Mononuclear cell (primary cell): ENCODE results near the gene SPEG. TPM values are rescaled to one million over a fixed set of nuclear protein-coding genes. Genes with fewer than 3 reads are reported as not detected.

Experiments
- H3K27me3 ChIP-seq: 2 replicates; pipeline ENCODE4 v1.6.0; 2011; ENCODE audit warnings: low read length, control low read depth; ENCODE audit not compliant: insufficient read depth
- H3K4me1 ChIP-seq: 2 replicates; pipeline ENCODE4 v1.5.1; 2011; ENCODE audit warnings: mild to moderate bottlenecking, low read length, control low read depth; ENCODE audit not compliant: insufficient read depth
- H3K4me3 ChIP-seq: 2 replicates; pipeline ENCODE4 v1.5.1; 2011; ENCODE audit warnings: mild to moderate bottlenecking, low read length, moderate library complexity
- H3K9me3 ChIP-seq: 2 replicates; pipeline ENCODE4 v1.5.1; 2011; ENCODE audit warnings: low read depth, mild to moderate bottlenecking, control low read depth, low read length
- total RNA-seq: library from RNA; depleted of rRNA; stranded (reverse); fragments of >200 nt; gene quantifications from one replicate; pipeline ENCODE4 v1.2.3, GENCODE V29; 2012

Gene SPEG
- total RNA-seq, 1 donor: 2.4 TPM

DNA sequence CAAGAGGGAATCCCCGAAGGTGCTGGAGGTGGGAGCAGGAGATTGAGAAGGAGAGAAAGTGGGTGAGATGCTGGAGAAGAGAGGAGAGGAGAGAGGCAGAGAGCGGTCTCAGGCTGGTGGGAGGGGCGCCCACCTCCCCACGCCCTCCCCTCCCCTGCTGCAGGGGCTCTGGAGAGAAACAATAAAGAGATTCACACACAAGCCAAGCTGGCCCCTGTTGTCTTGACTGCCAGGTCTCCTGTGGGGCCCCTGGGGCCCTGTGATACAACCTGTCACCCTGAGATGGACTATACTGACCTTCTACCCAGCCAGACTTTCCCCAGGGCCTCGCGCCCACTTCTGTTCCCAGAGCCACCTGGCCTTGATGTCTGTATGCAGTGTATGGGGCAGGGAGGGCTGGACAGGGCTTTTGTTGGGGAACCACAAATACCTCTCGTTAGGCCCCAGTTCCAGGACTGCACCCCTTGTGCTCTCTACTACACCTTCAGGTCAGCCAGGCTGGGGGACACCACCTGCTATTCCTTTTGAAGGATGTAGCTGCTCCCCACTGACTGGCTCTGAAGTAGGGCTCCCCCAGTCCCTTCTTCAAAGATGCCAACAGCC is 8.0 kb upstream of the SPEG start:
- H3K4me1 ChIP-seq: no peaks in the 10 kb centered on the region
- H3K27me3 ChIP-seq: no peaks in the 10 kb centered on the region
- H3K9me3 ChIP-seq: no peaks in the 10 kb centered on the region
- no peak overlapping the region for H3K4me3 ChIP-seq

GRCh38 chr2:219428469-219428868 is 6.2 kb upstream of the SPEG start:
- H3K4me3 ChIP-seq: no peak overlapping the region
- H3K27me3 ChIP-seq: peaks cover 6% of the 10 kb centered on the region
- no peaks in the 10 kb centered on the region for H3K4me1 ChIP-seq
- no peaks in the 10 kb centered on the region for H3K9me3 ChIP-seq

DNA sequence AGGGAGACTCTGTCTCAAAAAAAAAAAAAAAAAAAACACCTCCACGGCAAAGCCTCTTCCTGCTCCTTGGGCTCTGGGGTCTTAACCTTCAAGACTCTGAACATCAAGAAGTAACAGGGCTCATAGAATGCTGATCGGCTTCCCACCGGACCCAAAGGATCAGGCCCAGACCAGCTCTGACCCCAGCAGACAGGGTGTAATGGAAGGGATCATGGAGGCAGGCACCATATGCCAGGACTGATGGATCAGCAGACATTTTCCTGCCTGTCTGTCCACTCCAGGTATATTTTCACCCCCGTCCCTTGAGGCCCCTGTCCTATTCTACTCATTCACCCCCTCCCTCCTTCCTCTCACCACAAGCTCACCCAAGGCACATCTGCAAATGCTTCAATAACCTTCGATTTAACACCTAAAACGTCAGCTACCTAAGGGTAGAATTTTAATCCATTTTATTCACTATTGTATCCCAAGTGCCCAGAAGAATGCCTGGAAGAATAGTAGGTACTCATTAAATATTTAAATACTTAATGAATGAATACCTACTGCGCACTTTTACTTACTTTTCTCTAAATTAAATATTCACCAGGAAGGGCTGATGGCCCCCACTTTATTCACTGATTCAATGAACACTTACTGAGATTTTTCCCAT is 4.6 kb upstream of the SPEG start:
- H3K4me1 ChIP-seq: no peaks in the 10 kb centered on the region
- no peaks in the 10 kb centered on the region for H3K9me3 ChIP-seq

DNA sequence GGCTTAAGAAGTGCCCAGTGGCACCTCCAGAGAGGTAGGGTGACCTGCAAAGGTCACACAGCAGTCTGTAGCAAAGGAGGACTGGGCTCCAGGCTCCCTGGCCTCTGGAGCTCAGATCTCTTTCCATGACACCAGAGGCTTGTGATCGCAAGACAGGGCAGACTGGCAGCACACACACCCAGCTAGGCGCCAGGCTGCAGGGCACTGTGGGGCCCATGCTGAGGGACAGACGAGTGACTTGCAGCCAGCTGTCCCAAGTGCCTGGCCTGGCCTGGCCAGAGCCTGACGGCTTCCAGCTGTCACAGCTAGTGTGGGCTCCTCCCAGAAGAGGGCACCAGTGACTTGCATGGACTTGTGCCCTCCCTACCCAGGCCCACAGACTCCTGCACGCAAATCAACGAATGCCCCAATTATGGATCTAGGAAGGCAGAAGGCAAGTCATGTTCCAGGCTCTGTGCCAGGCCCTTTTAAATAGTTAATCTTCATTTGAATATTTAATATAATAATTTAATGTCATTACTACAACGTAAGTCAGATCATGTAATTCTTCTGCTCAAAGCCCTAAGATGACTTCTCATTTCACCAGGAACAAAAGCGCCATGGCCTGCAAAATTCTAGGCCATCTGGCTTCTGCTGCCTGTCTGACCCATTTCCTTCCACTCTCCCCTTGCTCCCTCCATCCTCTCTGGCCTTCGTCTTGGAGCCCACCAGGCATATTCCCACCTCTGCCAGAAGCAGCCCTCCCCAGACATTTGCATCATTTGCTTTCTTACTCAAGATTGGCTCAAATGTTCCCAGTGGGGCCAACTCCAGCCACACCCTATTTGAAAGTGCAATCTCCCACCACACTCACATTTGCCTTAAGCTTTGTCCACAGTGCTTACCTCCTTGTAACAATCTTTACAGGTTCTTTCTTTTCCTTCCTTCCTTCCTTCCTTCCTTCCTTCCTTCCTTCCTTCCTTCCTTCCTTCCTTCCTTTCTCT is 3.7 kb upstream of the SPEG start:
- Histone ChIP-seq H3K4me3 (no peak overlapping the region), H3K4me1 (no peaks in the 10 kb centered on the region), H3K27me3 (peaks cover 27% of the 10 kb centered on the region), H3K9me3 (no peaks in the 10 kb centered on the region)

More for the DNA sequence above, 4.6 kb upstream of the SPEG start:
- H3K27me3 ChIP-seq: peaks cover 19% of the 10 kb centered on the region
- H3K4me3 ChIP-seq: no peak overlapping the region

GRCh38 chr2:219433666-219434467 is 776 bp upstream of the SPEG start:
- Histone ChIP-seq H3K9me3 (no peaks in the 10 kb centered on the region), H3K4me3 (no peak overlapping the region), H3K27me3 (peaks cover 39% of the 10 kb centered on the region), H3K4me1 (no peaks in the 10 kb centered on the region)

DNA sequence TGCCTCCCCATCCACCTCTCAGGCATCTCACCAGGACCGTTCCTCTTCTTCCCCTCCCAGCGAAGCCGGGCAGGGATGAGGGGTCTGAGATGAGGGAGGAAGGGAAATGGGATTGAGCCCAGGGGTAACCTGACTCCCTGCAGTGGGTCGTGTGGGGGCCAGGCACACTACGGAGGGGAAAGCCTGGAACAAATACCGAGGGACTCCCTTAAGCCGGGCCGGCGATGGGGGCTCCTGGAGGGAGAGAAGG is 250 bp upstream of the SPEG start:
- Histone ChIP-seq H3K27me3 (peaks cover 39% of the 10 kb centered on the region), H3K4me1 (no peaks in the 10 kb centered on the region), H3K4me3 (no peak overlapping the region), H3K9me3 (no peaks in the 10 kb centered on the region)

- Histone ChIP-seq H3K4me1 (no peaks in the 10 kb centered on the region), H3K27me3 (peaks cover 42% of the 10 kb centered on the region), H3K4me3 (no peak overlapping the region), H3K9me3 (no peaks in the 10 kb centered on the region)
Observed at GRCh38 chr2:219435701-219436100, 1.1 kb downstream of the SPEG start.

- Histone ChIP-seq H3K4me1 (no peaks in the 10 kb centered on the region), H3K9me3 (no peaks in the 10 kb centered on the region), H3K27me3 (peaks cover 50% of the 10 kb centered on the region), H3K4me3 (no peak overlapping the region)
Observed at GRCh38 chr2:219436491-219436890, 1.8 kb downstream of the SPEG start.

- H3K9me3 ChIP-seq: no peaks in the 10 kb centered on the region
- no peak overlapping the region for H3K4me3 ChIP-seq
- no peaks in the 10 kb centered on the region for H3K4me1 ChIP-seq
- peaks cover 50% of the 10 kb centered on the region for H3K27me3 ChIP-seq
Observed at GRCh38 chr2:219437141-219437540, 2.5 kb downstream of the SPEG start.

DNA sequence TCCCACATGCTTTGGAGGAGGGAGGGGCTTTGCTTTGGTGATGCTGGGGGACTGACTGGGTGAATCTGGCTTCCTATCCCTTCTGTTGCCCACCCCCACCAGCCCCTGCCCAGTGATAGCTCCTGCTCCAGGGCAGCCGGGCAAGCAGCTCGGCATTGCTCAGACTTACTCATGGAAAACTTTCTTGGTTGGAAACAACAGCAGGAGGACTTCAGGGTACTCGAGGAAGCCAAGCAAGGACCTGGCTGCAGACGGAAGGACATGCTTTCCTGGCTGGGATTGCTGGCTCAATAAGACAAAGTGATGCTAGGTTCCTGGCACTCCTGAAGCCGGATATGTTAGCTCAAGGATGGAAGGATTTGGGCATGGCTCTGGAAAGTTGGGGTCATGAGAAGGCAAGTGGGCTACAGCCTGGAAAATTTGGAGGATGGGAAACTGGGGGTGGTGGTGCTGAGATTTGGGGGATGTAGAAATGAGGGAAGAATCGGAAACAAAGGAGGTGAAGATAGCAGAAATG is 3.1 kb downstream of the SPEG start:
- H3K4me3 ChIP-seq: no peak overlapping the region
- H3K27me3 ChIP-seq: peaks cover 51% of the 10 kb centered on the region
- H3K4me1 ChIP-seq: no peaks in the 10 kb centered on the region

DNA sequence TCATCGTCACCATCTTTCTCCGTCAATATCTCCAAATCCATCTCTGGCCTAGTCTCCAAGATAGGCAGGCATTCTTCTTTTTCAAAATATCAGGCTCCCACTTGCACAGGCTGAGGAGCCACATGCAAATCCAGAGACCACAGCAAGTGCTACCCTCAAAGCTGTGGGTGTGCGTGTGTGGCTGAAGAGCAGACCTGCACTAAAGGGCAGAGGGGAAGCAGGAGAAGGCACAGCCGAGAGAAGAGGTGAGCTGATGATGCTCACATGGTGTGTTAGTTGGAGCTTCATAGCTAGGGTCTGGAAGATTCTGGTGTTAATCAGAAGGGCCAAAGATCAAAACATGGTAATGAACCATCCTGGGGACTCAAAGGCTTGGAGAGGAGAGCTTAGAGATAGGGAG is 3.8 kb downstream of the SPEG start:
- Histone ChIP-seq H3K9me3 (no peaks in the 10 kb centered on the region), H3K4me3 (no peak overlapping the region), H3K27me3 (peaks cover 53% of the 10 kb centered on the region), H3K4me1 (no peaks in the 10 kb centered on the region)

More for the DNA sequence above, 3.1 kb downstream of the SPEG start:
- no peaks in the 10 kb centered on the region for H3K9me3 ChIP-seq

- H3K27me3 ChIP-seq: peaks cover 45% of the 10 kb centered on the region
- H3K4me3 ChIP-seq: no peak overlapping the region
- no peaks in the 10 kb centered on the region for H3K4me1 ChIP-seq
- H3K9me3 ChIP-seq: no peaks in the 10 kb centered on the region
Observed at GRCh38 chr2:219439506-219439905, 4.9 kb downstream of the SPEG start.

DNA sequence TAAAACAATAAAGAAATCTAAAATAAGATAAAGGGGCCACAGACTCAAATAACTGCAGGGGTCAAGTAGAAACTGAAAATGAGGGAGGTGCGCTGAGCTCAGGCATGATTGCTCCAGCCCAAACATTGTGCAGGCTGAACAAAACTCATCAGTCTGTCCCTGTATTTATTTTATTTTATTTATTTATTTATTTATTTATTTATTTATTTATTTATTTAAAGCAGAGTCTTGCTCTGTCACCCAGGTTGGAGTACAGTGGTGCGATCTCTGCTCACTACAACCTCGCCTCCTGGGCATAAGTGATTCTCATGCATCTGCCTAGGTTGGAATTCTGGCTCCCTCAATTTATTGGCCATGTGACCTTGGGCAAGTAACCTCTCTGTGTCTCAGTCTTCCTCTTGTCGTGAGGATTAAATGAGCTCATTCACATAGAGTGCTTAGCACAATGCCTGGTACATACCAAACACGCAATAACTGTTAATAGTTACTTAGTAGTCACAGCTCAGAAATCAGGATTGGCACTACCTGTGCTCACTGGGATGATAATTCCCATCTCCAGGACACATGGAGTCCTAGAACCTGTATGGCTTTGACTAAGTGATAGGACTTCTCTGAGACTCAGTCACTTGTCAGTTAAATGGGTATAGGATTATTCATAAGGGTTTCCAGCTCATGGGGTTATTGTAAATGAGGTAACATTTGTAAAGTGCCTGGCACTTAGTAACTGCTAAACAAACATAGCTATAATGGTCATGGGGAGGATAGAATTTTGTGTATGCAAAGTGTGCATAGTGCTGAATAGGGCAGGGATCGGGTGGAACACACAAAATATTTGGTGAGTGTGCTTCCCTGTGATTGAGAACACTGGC is 6.0 kb downstream of the SPEG start:
- Histone ChIP-seq H3K27me3 (peaks cover 36% of the 10 kb centered on the region), H3K4me1 (no peaks in the 10 kb centered on the region), H3K4me3 (no peak overlapping the region), H3K9me3 (no peaks in the 10 kb centered on the region)
